GM23248 (cell line): ENCODE results near the gene RPS6KC1.
"Not testable (repeated sequence)": the region's sequence is repeated elsewhere in the genome, so short reads cannot be mapped to it uniquely, and the experiment has no call there.

Experiments
- EZH2 ChIP-seq: fragments of 200-600 bp; sonication (generic); IDR thresholded peaks from 2 replicates; pipeline ENCODE4 v1.6.1; 2018; ENCODE audit warnings: antibody characterized with exemption, mild to moderate bottlenecking; ENCODE audit not compliant: insufficient read depth, poor library complexity, severe bottlenecking
- EZH2phosphoT487 ChIP-seq: fragments of 200-600 bp; sonication (generic); IDR thresholded peaks from 2 replicates; pipeline ENCODE4 v1.6.1; 2018; ENCODE audit warnings: antibody characterized with exemption, moderate library complexity, mild to moderate bottlenecking, low read depth; ENCODE audit not compliant: insufficient read depth

- TF ChIP-seq EZH2, EZH2phosphoT487: not testable (repeated sequence)
Observed at GRCh38 chr1:213301524-213301923, 250.5 kb downstream of the RPS6KC1 start.
